Measurements from ENCODE around the gene PPTC7. TPM values are rescaled to one million over a fixed set of nuclear protein-coding genes. Genes with fewer than 3 reads are reported as not detected.
"Not testable (repeated sequence)": the region's sequence is repeated elsewhere in the genome, so short reads cannot be mapped to it uniquely, and the experiment has no call there.

PPTC7 gene
- total RNA-seq, 1 donor from 2014 or later = 13.7 TPM

GRCh38 chr12:110546339-110546738, 36.8 kb downstream of the PPTC7 start:
- Mint-ChIP-seq H3K27ac (ENCODE audit: unreplicated experiment) (no peak overlapping the region), H3K27me3 (ENCODE audit: unreplicated experiment) (no peaks in the 10 kb centered on the region), H3K4me3 (ENCODE audit: unreplicated experiment) (no peak overlapping the region), H3K4me1 (ENCODE audit: unreplicated experiment) (no peaks in the 10 kb centered on the region), H3K9me3 (ENCODE audit: unreplicated experiment) (no peaks in the 10 kb centered on the region), H3K36me3 (ENCODE audit: low read depth, unreplicated experiment) (peaks cover 8% of the 10 kb centered on the region)
- DNase-seq (ENCODE audit: low spot score) = no peak
- TF ChIP-seq CTCF (IDR thresholded peaks at IDR 0.05; ENCODE audit: unreplicated experiment) = no peak

GRCh38 chr12:110545812-110546211, 37.3 kb downstream of the PPTC7 start:
- Mint-ChIP-seq H3K9me3 (ENCODE audit: unreplicated experiment) (no peaks in the 10 kb centered on the region), H3K27me3 (ENCODE audit: unreplicated experiment) (no peaks in the 10 kb centered on the region), H3K4me1 (ENCODE audit: unreplicated experiment) (no peaks in the 10 kb centered on the region), H3K36me3 (ENCODE audit: low read depth, unreplicated experiment) (peaks cover 8% of the 10 kb centered on the region), H3K4me3 (ENCODE audit: unreplicated experiment) (no peak overlapping the region), H3K27ac (ENCODE audit: unreplicated experiment) (no peak overlapping the region)
- no peak for DNase-seq (ENCODE audit: low spot score)
- TF ChIP-seq CTCF (IDR thresholded peaks at IDR 0.05; ENCODE audit: unreplicated experiment) = no peak

DNA sequence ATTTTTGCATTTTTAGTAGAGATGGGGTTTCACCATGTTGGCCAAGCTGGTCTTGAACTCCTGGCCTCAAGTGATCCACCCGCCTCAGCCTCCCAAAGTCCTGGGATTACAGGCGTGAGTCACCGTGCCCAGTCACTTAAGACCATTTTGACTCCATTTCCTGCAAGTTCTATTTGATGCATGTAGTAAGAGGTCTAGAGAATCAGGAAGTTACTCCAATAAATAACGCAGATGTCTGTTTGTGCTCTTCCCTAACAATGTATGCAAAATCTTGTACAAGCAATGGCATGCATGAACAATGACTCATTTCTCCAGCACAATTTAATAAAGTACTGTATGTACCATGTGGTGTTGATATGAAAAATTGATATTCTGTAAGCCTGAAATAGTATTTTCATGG, 37.9 kb downstream of the PPTC7 start:
- not testable (repeated sequence) for H3K9me3 Mint-ChIP-seq (ENCODE audit: unreplicated experiment); H3K4me1 Mint-ChIP-seq (ENCODE audit: unreplicated experiment); DNase-seq (ENCODE audit: low spot score); H3K36me3 Mint-ChIP-seq (ENCODE audit: low read depth, unreplicated experiment); H3K4me3 Mint-ChIP-seq (ENCODE audit: unreplicated experiment); H3K27me3 Mint-ChIP-seq (ENCODE audit: unreplicated experiment); H3K27ac Mint-ChIP-seq (ENCODE audit: unreplicated experiment)

DNA sequence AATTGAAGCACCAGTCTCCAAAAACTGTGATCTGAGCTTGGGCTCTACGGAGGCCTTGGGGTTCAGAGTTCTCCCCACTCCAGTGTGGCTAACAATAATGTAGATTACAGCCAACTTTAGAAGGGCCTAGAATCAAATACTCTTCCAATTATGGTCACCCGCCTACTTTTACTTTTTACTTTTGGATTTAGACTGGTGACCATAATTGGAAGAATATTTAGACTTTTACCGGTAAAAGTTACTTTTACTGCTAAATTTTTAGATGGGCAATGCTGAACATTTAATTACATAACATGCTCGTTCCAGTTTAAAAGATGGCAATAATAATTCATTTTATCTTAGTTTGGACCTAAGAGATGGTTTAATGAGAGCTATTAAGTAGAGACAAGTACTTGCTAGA, 39.2 kb downstream of the PPTC7 start:
- Mint-ChIP-seq H3K4me1 (ENCODE audit: unreplicated experiment) (no peaks in the 10 kb centered on the region), H3K27ac (ENCODE audit: unreplicated experiment) (no peak overlapping the region), H3K36me3 (ENCODE audit: low read depth, unreplicated experiment) (peaks cover 4% of the 10 kb centered on the region)

GRCh38 chr12:110543252-110543959, 39.7 kb downstream of the PPTC7 start:
- H3K9me3 Mint-ChIP-seq (ENCODE audit: unreplicated experiment) = no peaks in the 10 kb centered on the region
- DNase-seq (ENCODE audit: low spot score) = no peak
- no peak overlapping the region for H3K4me3 Mint-ChIP-seq (ENCODE audit: unreplicated experiment)
- no peak overlapping the region for H3K27ac Mint-ChIP-seq (ENCODE audit: unreplicated experiment)
- no peak for TF ChIP-seq CTCF (IDR thresholded peaks at IDR 0.05; ENCODE audit: unreplicated experiment)
- peaks cover 8% of the 10 kb centered on the region for H3K36me3 Mint-ChIP-seq (ENCODE audit: low read depth, unreplicated experiment)
- H3K27me3 Mint-ChIP-seq (ENCODE audit: unreplicated experiment) = no peaks in the 10 kb centered on the region
- H3K4me1 Mint-ChIP-seq (ENCODE audit: unreplicated experiment) = no peaks in the 10 kb centered on the region

More for the DNA sequence above, 39.2 kb downstream of the PPTC7 start:
- no peaks in the 10 kb centered on the region for H3K9me3 Mint-ChIP-seq (ENCODE audit: unreplicated experiment)
- H3K4me3 Mint-ChIP-seq (ENCODE audit: unreplicated experiment) = no peak overlapping the region
- no peaks in the 10 kb centered on the region for H3K27me3 Mint-ChIP-seq (ENCODE audit: unreplicated experiment)
- TF ChIP-seq CTCF (IDR thresholded peaks at IDR 0.05; ENCODE audit: unreplicated experiment) = no peak
- DNase-seq (ENCODE audit: low spot score) = no peak

Measured in endothelial cell (in vitro differentiated cells).